Measurements from ENCODE around the gene SLC25A29.
"Not testable (repeated sequence)": the region's sequence is repeated elsewhere in the genome, so short reads cannot be mapped to it uniquely, and the experiment has no call there.

The SLC25A29 gene

GRCh38 chr14:100309028-100309737 is 2.9 kb upstream of the SLC25A29 start:
- DNase-seq, result no peak

GRCh38 chr14:100308427-100308792 is 2.2 kb upstream of the SLC25A29 start:
- DNase-seq, result not testable (repeated sequence)

- DNase-seq, result no peak
Measured at GRCh38 chr14:100307766-100308426, 1.7 kb upstream of the SLC25A29 start.

GRCh38 chr14:100306998-100307765 is 938 bp upstream of the SLC25A29 start:
- no peak for DNase-seq

- peak; percentile 28 for DNase-seq
Measured at GRCh38 chr14:100305324-100306100, 732 bp downstream of the SLC25A29 start.

- DNase-seq, result no peak
Measured at GRCh38 chr14:100304825-100305323, 1.4 kb downstream of the SLC25A29 start.

GRCh38 chr14:100303925-100304324 is 2.3 kb downstream of the SLC25A29 start:
- DNase-seq, result no peak

- no peak for DNase-seq
Measured at GRCh38 chr14:100303179-100303578, 3.1 kb downstream of the SLC25A29 start.

- no peak for DNase-seq
Measured at GRCh38 chr14:100302616-100303015, 3.6 kb downstream of the SLC25A29 start.

- no peak for DNase-seq
Measured at GRCh38 chr14:100299238-100299560, 7.0 kb downstream of the SLC25A29 start.

- DNase-seq, result no peak
Measured at GRCh38 chr14:100298551-100299237, 7.5 kb downstream of the SLC25A29 start.

- no peak for DNase-seq
Measured at GRCh38 chr14:100297320-100298300, 8.6 kb downstream of the SLC25A29 start.

GRCh38 chr14:100296729-100297128 is 9.5 kb downstream of the SLC25A29 start:
- not testable (repeated sequence) for DNase-seq

GRCh38 chr14:100296106-100296651 is 10.1 kb downstream of the SLC25A29 start:
- no peak for DNase-seq

- DNase-seq, result no peak
Measured at GRCh38 chr14:100295376-100296105, 10.7 kb downstream of the SLC25A29 start.

- no peak for DNase-seq
Measured at GRCh38 chr14:100294963-100295330, 11.3 kb downstream of the SLC25A29 start.

- no peak for DNase-seq
Measured at GRCh38 chr14:100294213-100294962, 11.9 kb downstream of the SLC25A29 start.

- DNase-seq, result no peak
Measured at GRCh38 chr14:100293497-100294212, 12.6 kb downstream of the SLC25A29 start.
